HG02870 (cell line): ENCODE data around the gene NBPF20.
"Not testable (repeated sequence)": the region's sequence is repeated elsewhere in the genome, so short reads cannot be mapped to it uniquely, and the experiment has no call there.

Experiments
- ATAC-seq: cut with Tn5 transposase; IDR thresholded peaks from one replicate; pipeline ENCODE4 v1.9.1; 2021; ENCODE audit warnings: mild to moderate bottlenecking, moderate library complexity; ENCODE audit not compliant: unreplicated experiment

NBPF20 gene, protein sequence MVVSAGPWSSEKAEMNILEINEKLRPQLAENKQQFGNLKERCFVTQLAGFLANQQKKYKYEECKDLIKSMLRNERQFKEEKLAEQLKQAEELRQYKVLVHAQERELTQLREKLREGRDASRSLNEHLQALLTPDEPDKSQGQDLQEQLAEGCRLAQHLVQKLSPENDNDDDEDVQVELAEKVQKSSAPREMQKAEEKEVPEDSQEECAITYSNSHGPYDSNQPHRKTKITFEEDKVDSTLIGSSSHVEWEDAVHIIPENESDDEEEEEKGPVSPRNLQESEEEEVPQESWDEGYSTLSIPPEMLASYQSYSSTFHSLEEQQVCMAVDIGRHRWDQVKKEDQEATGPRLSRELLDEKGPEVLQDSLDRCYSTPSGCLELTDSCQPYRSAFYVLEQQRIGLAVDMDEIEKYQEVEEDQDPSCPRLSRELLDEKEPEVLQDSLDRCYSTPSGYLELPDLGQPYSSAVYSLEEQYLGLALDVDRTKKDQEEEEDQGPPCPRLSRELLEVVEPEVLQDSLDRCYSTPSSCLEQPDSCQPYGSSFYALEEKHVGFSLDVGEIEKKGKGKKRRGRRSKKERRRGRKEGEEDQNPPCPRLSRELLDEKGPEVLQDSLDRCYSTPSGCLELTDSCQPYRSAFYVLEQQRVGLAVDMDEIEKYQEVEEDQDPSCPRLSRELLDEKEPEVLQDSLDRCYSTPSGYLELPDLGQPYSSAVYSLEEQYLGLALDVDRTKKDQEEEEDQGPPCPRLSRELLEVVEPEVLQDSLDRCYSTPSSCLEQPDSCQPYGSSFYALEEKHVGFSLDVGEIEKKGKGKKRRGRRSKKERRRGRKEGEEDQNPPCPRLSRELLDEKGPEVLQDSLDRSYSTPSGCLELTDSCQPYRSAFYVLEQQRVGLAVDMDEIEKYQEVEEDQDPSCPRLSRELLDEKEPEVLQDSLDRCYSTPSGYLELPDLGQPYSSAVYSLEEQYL (N-terminal part only)

DNA sequence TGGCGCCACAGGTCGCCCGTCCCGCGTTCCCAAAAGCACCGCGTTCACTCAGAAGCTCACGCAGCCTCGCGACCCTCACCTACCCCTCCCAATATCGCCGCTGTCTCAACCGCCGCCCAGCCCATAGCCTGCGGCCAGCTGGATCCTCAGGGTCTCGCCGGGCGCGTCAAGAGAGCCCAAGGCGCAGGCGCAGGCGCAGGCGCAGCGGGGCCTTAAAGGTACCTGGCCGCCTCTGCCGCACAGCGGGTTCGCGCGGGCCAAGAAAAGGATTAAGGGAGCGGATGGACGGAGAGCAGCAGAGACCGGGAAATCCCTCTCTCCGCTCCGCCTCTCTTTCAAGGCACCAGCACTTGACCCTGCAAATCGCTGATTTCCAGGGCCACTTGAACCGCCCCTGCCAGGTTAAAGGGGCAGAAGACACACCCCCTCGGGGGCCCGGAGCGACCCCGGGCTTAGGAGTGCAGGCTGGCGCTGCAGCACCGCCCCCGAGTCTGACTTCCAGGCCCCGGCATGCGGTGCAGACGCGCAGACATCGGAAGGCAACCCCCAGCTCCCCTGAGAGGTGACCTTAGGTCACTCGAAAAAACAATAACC lies at the start of gene NBPF20:
NBPF20 (minus strand) TSS at position 168 of the 594 bp plus-strand sequence. CDS start 20,331 bp downstream, outside the sequence.
- peak; percentile 84 for ATAC-seq

DNA sequence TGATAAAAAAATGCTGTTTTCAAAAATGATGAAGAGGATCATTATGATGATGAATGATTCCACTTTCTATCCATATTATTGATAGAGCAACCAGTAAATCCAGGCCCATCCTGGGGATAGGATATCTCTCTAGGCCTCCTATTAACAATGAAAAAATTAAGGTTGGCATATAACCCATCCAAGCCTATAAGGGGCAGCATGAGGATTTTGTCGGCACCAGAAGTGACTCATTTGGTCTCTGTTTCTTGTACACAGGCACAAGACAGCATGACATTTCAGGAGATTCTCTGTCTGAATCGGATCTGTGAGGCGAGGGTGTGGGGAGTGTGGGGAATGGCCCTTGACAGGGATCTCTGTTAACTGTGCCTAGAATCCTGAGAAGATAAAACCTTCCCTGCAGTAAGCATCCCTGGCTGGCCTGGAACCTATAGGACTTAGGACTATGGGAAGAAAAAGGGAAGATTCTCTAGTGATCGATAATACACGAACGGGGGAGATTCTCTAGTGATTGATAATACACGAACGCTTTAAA lies 49.5 kb upstream of the NBPF20 start:
- ATAC-seq = not testable (repeated sequence)

DNA sequence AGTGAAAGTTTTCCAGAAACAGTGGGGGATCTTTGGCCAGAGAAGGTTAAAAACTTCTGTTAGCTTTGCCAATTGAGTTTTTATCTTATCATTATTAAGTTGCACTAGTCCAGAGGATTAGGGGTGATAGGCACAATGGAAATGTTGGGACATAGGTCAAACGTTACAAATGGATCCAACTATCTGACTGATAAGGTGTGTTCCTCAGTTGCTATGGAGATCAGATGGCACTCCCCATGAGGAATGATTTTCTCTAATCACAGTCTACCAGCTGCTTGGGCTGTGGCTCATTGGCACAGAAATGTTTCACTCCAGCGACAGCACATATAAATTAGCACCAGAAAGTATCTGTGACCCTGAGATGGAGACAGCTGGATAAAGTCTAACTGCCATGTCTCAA lies 47.3 kb upstream of the NBPF20 start:
- ATAC-seq = not testable (repeated sequence)

DNA sequence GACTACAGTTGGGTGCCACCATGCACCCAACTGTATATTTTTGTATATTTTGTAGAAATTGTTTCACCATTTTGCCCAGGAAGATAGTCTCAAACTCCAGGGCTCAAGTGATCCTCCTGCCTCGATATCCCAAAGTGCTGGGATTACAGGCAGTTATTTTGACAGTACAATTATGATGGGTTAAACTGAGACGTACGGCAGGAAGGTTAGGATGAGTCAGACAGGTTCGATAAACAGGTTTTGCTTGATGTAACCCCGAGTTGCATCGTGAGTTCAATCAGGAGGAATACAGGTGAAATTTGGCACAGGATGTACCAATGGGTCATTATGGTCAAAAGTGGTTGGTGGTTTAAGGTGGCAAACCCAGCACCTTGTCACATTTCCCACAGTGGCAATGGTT lies 46.0 kb upstream of the NBPF20 start:
- ATAC-seq = not testable (repeated sequence)

DNA sequence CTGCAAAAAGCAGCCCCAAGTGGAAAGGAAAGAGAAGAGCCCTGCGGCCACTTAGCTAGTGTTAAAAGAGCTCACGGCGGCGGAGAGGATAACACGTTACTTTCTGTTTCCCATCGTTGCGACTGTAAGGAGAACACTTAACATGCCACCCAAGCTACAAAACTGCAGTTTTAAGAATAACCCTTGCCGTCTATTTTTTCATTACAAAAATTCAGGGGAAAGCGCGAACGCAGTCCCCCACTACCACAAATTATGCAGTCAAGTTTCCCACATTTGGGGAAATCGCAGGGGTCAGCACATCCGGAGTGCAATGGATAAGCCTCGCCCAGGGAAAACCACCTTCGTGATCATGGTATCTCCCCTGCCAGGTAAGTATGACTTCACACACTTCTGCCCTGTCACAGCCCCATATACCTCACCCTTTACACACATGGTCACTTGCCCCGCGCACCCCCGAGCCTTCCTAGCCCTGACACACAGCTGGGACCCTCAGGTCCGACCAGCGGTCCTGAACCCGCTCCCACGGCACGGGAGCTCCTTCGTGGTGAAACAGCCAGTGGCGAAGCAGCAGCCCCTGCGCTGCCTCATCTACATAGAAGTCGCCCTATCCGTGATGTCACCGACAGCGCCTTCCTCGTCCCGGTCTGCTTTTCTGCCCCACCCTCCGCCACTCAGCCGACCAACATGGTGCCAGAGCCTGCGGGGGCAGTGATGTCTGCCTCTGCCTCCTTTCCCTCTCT lies 40.2 kb upstream of the NBPF20 start:
- ATAC-seq = peak; percentile 84

DNA sequence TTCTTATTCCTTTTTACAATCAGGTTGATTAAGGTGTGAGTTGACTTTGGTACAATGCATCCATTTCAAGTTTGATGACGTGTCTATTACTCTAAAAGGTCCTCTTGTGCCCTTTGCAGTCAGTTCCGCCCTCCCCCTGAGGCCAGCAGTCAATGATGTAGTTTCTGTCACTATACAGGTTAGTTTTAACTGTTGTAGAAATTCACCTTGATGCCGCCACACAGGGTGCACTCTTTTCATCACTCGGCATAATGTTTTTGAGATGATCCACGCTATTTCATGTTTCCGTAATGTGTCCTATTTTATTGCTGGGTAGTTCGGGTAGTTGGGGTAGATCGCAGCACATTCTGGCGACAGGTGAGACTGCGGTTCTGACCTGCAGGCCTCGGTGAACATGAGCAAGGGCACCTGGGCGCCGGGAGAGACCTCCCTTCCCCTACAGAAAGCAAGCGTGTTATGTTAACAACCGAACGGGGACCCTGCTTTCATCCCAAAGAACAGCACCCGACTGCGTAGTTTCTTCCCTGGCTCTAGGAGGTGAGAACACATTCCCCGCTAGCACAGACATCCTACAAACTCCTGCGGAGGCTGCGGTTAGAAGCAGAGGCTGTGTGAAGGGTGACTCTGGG lies 39.4 kb upstream of the NBPF20 start:
- ATAC-seq = peak; percentile 23

DNA sequence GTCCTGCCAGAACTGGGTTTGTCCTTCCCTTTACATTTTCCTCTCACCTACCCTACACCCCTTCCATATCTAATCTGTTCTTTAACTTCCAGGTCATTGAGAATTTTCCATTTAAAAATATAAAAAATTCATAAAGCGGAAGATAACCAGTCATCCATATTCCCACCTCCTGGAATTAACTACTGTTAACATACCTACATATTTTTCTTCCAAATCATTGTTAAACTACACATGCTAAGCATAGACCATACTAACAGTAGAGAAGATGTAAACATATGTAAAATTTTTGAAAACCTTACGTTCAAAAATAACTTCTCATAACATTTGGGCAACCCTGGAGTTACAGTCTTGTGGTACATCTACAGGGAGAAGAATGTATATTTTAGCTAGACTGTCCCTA lies 38.6 kb upstream of the NBPF20 start:
- not testable (repeated sequence) for ATAC-seq

DNA sequence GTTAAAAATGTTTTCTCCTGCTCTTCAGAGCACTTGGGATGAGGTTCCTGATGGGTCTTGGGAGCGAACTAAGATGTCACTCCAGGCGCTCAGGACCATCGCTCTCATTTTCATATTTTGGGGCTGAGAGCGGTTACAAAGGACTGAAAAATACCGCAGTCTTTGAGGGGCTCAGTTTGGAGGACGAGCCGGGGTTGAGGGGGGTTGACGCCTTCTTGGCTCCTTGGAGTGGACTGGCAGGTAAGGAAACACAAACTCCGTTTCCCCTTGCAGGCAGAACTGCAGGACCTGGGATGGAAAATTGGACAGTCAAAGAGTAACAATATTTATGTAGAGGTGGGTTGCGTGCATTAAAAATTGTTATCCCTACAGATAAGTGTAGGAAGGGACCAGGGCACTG lies 35.3 kb upstream of the NBPF20 start:
- not testable (repeated sequence) for ATAC-seq

DNA sequence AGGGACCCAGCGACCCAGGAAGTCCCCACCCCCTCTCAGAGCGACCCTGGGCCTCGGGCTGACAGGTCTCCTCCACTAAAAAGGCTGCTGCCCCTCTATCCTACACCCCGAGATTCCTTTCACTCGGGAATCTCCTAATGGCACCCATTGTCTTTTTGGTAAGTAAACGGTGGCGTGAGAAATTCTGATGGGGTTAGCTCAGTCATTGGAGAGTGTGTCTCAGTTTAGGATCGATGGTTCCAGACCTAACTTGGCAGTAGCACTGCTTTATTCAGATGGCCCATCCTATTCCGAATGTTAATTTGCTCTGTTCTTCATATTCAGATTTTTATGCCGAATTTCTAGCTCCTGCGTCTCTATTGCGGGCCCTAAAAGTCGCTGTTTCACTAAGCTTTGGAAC lies 34.6 kb upstream of the NBPF20 start:
- not testable (repeated sequence) for ATAC-seq

DNA sequence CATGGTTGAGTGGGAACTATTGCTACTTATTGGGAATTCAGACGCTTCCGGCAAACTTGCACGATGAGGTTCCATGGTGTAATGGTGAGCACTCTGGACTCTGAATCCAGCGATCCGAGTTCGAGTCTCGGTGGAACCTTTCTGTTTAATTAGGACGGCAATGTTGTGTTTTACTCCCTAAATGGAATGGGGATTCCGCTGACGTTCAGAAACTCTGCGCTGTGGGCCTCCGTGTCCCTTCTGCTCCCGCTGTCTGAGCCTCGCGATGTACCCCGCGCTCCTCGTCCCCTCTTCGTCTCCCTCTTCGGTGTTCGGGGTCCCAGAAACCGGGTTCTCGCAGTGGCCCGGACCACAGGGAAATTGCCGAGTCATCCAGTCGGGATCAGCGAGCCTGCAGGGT lies 34.2 kb upstream of the NBPF20 start:
- not testable (repeated sequence) for ATAC-seq

DNA sequence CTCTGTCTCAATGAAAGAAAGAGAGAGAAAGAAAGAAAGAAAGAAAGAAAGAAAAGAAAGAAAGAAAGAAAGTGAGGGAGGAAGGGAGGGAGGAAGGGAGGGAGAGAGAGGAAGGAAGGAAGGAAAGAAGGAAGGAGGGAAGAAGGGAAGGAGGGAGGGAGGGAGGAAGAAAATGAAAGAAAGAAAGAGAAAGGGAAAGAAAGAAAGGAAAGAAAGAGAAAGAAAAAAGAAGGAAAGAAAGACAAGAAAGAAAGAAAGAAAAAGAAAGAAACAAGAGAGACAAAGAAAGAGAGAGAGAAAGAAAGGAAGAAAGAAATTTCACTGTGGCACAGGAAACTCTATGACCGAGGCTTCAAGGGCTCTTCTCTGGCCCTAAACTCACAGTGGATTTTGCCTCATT lies 33.7 kb upstream of the NBPF20 start:
- ATAC-seq = not testable (repeated sequence)

DNA sequence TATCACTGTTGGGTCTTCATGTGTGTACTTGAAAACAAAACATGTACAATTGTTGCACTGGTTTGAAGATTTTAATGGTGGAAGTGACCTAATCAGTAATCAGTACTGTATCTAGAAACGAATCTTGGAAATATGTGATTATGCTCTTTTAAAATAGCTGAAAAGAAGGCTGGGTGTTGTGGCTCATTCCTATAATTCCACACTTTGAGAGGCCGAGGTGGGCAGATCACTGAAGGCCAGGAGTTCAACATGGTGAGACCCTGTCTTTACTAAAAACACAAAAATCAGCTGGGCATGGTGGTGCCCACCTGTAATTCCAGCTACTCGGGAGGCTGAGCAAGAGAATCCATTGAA lies 29.4 kb upstream of the NBPF20 start:
- ATAC-seq = not testable (repeated sequence)

DNA sequence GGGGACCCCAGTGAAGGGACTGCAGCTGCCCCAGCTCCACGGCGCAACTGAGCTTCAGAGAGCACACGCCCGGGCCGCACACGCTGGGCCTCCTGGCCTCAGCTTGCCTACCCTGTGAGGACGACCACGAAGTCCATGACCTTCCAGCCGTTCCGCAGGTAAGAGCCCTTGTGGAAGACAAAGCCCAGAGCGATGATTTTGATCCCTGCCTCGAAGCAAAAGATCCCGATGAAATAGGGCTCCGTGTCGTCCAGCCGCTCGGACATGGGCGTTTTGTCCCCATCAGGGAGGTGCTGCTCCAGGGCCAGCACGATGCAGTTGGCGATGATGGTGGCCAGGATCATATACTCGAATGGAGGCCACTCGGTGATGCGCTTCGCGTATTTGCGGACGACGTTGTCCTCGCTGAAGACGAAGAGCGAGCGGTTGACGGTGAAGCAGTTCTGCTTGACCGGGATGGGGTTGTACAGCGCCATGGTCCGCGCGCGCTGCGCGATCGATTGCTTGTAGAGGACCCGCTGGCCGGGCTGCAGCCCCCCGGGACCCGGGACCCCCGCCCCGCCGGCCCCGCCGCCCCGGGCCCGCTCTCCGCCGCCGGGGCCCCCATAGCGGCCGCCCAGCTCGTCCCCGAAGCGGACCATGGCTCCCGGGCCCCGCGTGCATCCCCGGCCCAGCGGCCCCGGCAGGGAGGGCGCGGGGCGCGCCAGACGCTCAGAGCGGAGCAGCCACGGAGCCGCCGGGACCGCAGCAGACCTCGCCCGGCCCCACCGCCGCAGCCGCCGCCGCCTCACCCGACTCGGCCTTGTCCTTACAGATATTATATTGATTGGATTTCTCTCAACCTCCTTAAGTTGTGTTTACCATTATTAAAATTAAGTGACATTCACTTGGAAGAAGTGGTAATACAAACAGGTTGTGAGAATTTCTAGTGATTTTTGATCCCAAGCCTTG lies 28.7 kb upstream of the NBPF20 start:
- ATAC-seq = not testable (repeated sequence)

DNA sequence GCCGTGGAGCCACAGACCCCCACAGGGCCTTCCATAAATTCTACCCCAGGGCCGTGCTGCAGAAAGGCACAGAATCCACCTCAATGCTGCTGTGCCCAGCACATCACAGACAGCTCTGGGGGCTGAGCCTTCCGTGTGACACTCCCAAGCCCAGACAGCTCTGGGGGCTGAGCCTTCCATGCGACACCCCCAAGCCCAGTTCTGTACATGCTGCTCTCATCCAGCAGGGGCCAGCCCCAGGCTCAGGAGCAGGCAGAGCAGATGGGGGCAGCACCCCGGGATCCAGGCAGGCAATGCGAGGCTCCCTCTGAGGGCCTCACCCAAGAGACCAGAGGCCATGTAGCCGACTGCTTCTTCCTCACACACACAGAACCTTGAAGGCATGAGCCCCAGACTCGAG lies 27.1 kb upstream of the NBPF20 start:
- not testable (repeated sequence) for ATAC-seq

DNA sequence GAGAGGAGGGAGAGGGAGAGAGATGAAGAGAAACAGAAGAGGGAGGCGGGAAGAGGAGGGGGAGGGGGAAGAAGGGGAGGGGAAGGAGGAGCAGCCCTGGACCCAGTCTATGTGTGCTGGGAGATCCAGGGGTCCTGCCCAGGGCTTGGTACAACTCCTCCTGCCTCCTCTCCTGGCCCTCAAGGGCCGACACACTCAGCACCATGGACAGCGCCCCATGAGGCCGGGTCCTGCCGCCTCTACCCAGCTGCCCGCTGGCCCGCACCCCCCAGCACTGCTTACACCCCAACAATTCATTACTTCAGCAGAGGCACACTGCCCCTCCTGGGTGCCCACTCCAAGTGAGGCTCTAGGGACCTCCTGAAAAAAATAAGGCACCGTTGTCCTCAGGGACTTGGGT lies 26.5 kb upstream of the NBPF20 start:
- ATAC-seq = not testable (repeated sequence)

DNA sequence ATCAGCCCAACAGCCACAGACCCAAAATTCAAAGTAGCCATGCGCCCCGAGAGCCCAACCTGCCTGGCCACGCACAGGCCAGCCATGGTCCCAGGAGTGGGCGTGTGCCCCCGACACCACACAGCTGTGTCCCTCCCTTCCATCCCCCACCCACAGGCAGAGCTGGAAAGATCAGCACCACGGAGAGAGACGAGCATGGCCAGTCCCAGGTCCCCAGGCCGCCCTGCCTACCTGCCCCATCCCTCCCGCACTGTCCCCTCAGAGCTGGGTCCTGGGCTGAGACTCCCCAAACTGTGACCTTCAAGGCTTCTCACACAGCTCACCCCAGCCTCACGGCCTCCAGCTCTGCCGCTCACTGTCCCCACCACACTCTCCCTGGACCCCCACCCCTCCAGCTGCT lies 19.8 kb upstream of the NBPF20 start:
- not testable (repeated sequence) for ATAC-seq

DNA sequence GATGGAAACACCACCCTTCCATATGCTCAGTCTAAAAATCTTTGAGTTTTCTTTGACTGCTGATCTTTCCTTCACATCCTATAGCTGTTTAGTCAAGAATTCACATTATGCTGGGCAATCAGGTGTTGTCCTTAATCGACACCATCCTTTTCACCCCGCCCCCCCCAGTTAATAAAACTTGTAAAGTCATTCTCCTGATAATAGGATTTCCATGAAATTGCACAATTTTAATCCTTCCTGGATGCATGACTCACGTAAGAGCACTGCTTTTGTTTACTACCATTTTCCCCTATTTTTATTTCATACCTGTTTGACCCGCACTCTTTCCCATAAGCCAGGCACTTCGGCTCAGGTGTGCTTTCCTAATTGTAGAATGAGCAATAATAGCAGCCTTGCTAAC lies 16.9 kb upstream of the NBPF20 start:
- ATAC-seq = not testable (repeated sequence)

DNA sequence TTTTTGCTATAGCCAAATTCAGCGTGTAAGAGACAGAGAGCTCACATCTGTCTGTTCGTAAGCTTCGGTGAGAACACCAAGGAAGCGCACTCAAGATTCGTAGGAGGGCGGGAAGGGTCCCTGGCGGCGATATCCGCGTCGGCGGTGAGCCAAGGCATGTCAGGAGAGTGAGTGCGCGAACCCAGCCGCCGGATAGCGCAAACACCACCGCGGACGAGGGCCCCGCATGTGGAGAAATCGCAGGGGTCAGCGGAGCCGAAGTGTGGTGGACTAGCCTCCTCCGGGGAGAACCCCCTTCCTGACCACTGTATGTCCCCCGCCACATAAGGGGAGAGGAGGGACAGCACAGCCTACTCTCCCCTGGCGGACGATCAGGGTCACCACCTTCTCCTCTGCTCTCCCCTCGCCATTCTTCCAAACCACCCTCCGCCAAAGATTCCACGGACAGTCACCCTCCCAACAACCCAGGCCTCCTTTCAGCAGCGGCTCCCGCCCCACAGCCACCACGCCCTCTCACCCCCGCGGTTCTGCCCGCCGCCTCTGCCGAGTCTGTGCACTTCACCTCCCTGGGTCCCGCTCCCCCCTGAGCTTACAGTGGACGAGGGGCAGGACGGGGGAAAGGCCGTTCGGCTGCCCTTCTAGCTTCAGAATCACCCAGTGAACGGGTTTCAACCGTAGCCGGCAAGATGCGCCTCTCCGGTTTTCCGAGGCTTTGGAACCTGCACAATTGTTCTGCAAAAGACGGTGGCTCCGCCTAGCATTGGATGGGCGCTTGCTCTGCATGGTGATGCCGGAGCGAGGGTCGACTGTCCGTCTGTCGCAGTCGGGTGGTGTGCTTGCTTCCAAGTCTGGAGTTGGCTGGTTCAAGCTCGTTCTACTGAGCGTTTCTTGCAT lies 6.2 kb upstream of the NBPF20 start:
- not testable (repeated sequence) for ATAC-seq
